Measurements from ENCODE around the gene GFRA1.
"Not testable (repeated sequence)": the region's sequence is repeated elsewhere in the genome, so short reads cannot be mapped to it uniquely, and the experiment has no call there.

- not testable (repeated sequence) for TF ChIP-seq CTCF (IDR thresholded peaks at IDR 0.05); HES2 (IDR thresholded peaks at IDR 0.05); POLR2A (IDR thresholded peaks at IDR 0.05; ENCODE audit: low read length)
Observed at GRCh38 chr10:116165941-116166340, 107.1 kb downstream of the GFRA1 start.
